ENCODE data around the gene TTC36.
"Not testable (repeated sequence)": the region's sequence is repeated elsewhere in the genome, so short reads cannot be mapped to it uniquely, and the experiment has no call there.

The TTC36 gene

GRCh38 chr11:118532852-118533768, 5.8 kb downstream of the TTC36 start:
- DNase-seq: no peak

GRCh38 chr11:118533769-118534729, 6.8 kb downstream of the TTC36 start:
- DNase-seq: no peak

GRCh38 chr11:118535261-118535660, 8.0 kb downstream of the TTC36 start:
- no peak for DNase-seq

- DNase-seq: no peak
Observed at GRCh38 chr11:118536726-118537125, 9.5 kb downstream of the TTC36 start.

GRCh38 chr11:118537409-118537980, 10.2 kb downstream of the TTC36 start:
- no peak for DNase-seq

GRCh38 chr11:118544010-118544646, 16.9 kb downstream of the TTC36 start:
- DNase-seq: no peak

GRCh38 chr11:118544647-118545010, 17.4 kb downstream of the TTC36 start:
- no peak for DNase-seq

GRCh38 chr11:118545533-118545932, 18.3 kb downstream of the TTC36 start:
- no peak for DNase-seq

- no peak for DNase-seq
Observed at GRCh38 chr11:118547132-118547531, 19.9 kb downstream of the TTC36 start.

GRCh38 chr11:118552341-118552740, 25.1 kb downstream of the TTC36 start:
- no peak for DNase-seq

- DNase-seq: no peak
Observed at GRCh38 chr11:118560806-118561205, 33.5 kb downstream of the TTC36 start.

GRCh38 chr11:118565051-118565450, 37.8 kb downstream of the TTC36 start:
- DNase-seq: no peak

GRCh38 chr11:118569670-118570069, 42.4 kb downstream of the TTC36 start:
- DNase-seq: no peak

- DNase-seq: no peak
Observed at GRCh38 chr11:118570787-118571186, 43.5 kb downstream of the TTC36 start.

GRCh38 chr11:118571701-118572060, 44.4 kb downstream of the TTC36 start:
- not testable (repeated sequence) for DNase-seq

- DNase-seq: peak; percentile 73 to 75
Observed at GRCh38 chr11:118572061-118572980, 45.0 kb downstream of the TTC36 start, which contains the start of gene ARCN1. Gene ARCN1, plus strand, starts transcription at chr11:118572409. Its CDS starts 139 bp downstream, at chr11:118572548.

GRCh38 chr11:118572981-118573550, 45.8 kb downstream of the TTC36 start:
- peak; percentile 24 to 58 for DNase-seq

- DNase-seq: no peak
Observed at GRCh38 chr11:118574636-118575035, 47.4 kb downstream of the TTC36 start.

- not testable (repeated sequence) for DNase-seq
Observed at GRCh38 chr11:118577995-118578394, 50.7 kb downstream of the TTC36 start.
